Endometrium (tissue), 2 donors: Measurements from ENCODE around the gene TSFM.

Experiments used
- FAIRE-seq: peaks from 2 replicates; lab custom pipeline; 2012; peaks lifted over from hg19 to GRCh38; lab: Jason Lieb, UNC
- donor health status: control.
- donor health status: control.

TSFM gene

DNA sequence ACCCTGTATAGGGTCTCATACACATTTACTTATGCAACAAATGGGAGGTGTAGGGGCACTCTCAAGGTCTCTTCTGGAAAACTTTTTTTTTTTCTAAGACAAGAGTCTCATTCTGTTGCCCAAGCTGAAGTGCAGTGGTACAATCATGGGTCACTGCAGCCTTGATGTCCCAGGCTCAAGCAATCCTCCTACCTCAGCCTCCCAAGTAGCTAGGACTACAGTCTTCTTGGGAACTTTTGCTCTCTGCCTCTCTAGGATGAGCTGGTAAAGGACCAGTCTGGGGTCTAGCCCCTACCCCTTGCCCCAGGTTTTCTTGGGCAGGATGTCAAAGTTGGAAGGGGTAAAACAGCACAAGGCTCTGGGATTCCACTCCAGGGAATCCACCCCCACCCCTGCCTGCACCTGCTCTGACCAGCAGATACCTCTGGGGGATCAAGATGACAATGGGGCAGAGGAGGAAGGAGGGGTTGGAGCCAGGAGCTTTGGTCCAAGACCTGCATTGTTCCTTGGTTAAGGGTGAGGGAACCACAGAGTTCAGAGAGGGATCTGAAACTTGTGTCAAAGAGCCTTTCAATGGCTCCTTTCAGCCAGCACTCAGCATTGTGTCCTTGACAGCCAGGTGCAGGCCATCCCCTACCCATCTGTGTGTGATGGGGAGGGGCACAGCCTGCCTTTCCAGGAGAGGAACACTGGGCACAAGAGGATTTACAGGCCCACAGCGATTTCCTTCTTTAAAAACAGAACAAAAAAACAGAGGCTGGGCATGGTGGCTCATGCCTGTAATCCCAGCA, 51.7 kb downstream of the TSFM start:
- FAIRE-seq: no peak

DNA sequence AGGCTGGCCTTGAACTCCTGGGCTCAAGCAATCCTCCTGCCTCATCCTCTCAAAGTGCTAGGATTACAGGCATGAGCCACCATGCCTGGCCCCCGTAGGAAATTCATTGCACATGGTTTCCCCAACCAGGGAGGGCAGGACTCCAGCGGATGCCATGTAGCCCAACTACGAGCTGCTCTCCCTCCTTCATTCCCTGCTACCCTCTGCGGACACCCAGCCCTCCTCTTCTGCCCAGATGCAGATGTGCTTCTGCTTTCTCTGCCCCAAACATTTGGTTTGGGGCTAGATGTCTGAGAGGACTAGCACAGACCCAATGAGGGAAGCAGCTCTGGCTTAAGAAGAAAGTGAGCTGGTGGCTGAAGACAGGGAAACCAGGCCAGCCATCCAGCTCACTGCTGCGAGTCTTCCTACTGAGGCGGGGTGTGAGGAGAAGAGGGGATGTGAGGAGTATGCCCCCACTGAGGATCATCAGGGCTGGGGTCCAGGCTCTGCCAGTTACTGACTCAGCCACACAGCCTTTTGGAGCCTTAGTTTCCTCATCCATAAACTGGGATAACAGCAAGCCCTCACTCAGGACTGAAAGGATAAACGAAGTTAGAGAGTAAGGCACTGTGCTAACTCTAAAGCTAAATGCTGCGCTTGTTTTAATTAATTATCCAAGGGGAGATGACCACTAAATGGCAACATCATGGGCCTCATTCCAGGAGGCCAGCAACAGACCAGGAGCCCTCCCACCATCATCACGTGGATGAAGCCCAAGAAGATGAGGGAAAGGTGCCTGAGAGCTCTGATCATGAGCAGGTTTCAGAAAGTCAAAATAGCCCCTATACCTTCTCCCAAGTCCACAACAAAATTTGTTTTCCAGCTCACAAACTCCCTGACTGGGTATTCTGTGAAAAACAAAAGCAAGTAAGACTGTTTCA, 53.0 kb downstream of the TSFM start:
- FAIRE-seq: no peak

DNA sequence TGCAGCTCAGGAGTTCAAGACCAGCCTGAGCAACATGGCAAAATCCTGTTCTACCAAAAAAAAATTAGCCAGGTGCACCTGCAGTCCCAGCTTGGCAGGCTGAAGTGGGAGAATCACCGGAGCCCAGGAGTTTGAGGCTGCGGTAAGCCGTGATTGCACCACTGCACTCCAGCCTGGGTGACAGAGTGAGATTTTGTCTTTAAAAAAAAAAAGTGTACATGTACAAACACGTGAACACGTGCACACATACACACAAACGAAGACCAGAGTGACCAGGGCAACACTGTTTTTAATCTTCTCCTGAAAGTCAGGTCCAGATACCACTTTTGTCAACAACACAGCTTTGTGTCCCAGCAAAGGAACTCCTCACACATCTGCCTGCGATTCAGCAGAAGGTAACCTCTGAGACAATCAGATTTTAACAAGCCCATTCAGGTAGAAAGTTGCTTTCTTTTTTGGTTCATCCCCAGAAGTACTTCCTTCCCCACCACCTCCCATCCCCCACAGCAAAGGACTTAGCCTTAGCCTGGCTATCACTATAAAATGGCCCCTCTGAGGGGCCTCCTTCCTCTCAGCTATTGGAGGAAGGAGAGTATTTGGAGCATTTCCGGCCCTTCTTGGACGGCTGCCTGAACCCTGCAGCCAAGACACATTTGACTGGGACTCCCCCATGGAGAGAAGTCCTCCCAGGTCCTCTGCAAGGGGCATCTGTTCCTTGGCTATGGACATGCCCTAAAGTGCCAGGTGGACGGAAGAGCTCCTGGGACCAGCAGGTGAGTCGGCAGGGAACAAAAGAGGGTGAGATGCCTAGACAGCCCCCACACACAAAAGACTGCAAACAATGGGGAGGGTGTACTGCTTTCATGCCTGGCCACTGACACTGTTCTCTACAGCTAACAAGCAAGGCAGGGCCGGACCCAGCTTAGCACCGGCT, 54.1 kb downstream of the TSFM start:
- no peak for FAIRE-seq

DNA sequence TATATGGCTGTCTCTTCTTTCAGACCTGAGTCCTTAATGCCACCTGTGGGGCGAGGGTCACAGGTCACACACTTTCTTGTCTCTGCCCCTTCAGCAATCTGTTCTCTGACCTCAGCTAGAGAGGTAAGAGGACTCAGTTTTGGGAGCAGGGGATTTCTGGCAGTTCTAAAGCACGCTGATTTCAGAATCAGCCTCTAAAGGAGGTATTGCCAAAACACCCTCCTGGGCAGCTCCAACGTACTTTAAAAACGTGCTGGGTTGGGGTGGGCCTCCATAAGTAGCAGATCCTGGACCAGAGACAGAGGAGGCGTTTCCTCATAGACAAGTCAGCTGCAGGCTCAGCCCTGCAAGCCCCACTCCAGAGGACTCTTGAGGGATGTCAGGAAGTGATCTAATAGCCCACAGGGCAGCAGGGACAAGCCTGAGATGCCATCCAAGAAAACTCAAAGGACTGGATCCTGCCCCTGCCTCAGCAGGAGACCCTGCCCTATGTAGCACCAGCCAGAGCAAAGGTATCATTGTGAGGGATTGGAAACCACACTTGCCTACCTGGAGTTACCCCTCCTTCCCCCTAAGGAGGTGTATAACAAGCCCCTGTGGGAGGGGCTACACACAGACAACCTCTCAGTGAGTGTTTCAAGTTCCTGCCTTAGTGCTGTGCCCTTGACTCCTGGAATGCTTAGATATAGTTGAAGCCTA, 55.4 kb downstream of the TSFM start:
- no peak for FAIRE-seq

DNA sequence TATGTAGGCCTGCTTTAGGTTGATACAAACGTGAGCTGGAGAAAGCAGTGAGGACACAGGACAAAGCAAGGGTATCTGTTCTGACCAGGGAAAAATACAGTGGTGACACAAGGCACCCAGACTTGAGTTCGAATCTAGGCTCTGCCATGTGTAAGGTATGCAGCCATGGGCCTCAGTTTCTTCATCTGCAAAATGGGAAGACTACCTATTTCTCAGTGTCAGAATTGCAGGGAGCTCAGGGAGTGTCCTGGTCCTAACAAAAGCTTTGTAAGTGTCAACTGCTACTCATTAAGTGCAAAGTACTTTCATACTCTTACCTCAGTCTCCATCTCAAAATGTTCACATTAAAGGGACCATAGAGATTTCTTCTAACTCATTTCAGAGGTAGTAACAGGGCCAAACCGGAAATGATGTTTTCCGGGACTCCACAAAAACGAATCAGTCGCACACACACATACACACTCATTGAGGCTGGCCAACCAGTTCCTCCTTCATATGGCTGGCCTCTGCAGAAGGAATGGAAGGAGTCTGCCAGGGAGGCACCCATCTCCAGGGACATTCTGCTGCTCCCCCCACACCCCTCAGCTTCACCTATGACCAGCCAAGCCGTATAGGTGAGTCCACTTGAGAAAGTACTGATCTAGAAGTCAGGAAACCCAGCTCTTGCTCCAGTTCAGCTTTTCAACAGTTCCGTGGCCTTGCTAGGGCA, 56.2 kb downstream of the TSFM start:
- no peak for FAIRE-seq

DNA sequence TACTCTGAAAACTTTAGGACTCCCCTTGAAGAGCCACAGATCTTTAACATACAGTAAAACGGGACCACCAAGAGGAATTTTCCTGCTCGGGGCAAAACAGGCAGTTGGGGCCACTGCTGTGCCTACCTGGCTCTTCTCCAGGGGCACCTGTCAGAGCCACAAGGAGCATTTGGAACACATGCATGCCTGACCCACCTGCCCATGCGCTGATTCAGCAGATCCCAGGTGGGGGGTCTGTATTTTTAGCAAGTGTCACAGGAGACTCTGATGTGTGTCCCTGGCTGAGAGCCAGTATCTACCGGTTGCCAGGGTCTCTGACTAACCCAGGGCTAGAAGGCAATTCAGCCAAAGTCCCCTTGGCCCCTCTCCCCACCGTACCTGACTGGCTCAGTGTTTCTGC, 57.4 kb downstream of the TSFM start:
- no peak for FAIRE-seq

DNA sequence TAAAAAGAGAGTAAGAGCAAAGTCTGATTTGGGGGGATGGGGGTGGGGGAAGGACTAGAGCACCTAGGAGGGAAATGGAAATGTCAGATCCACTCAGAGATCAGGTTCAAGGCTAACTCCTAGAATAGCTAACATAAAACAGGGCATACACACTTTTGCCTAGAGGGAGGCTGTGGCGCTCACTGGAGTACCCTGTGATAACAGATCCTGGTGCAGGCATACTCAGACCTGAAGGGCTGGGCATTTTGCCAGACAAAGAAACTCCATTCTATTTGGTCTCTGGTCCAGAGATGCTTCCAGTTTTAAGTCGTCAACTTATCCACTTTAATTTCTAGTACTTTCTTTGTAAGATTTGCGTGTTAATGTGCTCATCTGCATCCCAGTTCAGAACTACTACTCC, 58.1 kb downstream of the TSFM start:
- no peak for FAIRE-seq

DNA sequence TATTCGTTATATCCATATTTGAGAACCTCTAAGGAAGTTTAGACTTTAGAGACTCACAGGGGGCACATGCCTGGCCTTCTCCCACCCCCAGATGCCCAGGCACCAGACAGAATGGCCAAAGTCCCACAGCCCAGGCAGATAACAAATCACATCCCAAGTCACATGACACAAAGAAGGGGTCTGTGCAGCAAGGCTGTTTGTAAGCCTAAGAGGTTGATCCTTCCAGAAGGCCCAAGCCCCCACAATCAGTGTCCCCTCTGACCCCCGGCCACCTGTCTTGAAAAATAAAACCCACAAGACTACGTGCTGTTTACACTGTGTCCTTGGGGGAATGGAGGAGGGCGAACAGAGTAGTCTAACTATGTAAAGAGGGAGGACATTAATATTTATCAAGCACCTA, 58.9 kb downstream of the TSFM start:
- no peak for FAIRE-seq

DNA sequence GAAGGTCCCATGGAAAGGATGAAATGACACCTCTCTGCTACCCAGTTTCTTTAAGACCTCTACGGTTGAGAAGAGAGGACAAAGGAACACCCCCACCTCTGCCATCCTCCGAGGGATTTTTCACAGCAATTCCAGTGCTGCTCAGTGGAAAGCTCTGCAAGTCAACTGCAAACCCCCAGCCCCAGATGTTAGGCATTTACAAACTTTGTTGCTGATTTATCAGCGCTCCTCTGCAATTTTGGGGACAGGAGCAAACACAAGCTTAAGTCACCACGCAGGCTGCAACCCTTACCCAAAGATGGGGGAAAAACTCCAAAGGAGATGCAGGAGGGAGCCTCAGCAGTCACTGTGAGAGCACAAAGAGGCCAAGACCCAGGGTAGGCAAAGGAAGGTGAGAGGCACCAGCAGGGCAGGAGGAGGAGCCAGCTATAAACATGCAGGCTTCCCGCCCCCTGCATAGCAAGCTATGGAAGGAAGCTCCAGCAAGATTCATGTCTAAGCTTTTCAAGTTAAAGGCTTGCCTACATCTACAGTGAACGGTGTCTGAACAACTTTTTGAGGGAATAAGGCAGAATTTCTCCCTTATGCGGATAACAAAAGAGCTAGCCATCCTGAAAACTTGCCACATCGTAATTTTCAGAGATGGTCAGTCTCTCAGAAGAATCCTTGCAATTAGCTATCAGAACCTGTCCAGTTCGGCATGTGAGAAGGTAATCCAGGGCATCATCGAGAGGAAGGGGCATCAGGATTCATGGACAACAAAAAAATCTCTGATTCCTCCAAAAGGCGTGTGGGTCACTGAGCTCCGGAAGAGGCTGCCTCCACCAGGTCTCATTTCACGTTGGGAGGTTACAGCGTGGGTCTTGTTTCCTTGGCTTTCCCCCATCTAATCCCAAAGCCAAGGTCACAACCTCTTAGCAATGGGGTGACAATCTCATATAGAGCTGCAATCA, 60.0 kb downstream of the TSFM start:
- no peak for FAIRE-seq

DNA sequence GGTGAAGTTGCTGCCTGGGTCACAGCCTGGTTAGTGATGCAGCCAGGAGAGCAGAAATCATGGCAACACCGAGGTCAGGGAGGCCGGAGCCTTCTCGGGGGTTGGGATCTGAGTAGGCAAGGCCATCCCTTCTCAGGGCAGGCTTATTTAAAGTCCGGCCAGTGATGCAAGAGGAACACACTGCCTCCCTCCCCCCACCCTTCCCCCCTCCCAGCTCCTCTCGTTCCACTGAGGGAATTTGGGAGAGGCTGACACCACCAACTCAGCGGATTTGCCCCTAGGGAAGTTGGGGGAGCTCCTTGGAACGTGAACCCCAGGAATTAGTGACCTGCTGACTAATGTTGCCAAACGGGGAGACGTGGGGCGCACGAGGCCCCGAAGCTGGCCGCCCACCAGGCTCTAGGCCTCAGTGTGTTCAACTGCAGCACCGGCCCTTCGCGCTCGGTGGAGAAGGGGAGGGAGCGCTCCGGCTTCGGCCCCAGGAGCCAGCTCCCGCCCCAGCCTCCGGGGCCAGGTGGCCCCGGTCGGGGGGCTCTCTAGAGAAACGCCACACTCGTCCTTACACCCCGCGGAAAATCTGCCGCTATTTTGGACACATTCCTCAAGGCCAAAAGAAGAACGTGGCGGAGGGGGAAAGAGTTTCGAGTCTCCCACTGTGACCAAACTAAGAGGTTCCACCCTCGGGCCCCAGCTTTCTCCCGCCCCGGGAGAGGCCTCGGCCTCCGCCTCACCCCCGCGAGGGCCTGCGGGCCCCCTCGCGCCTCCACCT, 62.3 kb downstream of the TSFM start:
- FAIRE-seq: no peak

DNA sequence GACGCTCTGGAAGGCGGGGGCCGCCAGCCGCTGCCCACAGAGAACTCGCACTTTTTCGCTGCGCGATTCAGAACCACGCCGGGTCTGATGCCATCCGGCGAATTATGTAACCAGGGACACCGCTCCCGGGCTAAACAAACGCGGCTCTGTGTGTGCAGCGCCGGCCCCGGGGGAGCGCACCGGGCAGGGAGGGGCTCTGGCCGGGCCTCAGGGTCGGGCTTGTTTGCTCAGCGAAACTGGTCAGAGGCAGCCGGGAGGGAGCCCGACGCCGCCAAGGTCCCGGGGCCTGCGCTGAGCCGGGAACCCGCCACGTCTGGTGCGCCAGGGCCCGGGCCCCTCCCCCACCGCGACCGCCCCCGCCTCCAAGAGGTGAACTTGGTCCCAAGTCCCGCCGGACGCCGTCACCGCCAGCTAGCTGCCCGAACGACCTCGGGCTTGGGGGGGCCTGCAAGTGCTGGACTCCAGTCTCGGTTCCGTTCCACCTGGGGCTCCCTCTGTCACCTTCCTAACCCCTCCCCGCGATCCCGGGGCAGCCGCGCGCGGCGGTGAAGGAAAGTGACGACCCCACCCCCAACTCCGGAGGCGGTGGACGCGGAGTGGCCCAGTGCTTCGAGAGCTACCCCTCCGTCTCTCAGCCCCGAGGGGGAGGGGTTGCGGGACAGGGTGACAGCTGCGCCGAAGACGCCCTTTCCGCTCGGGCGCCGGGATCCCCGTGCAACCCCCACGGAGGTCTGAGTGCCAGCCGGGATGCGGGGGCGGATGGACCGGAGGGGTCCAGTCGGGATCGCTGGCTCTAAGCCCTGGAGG, 63.1 kb downstream of the TSFM start:
- no peak for FAIRE-seq

DNA sequence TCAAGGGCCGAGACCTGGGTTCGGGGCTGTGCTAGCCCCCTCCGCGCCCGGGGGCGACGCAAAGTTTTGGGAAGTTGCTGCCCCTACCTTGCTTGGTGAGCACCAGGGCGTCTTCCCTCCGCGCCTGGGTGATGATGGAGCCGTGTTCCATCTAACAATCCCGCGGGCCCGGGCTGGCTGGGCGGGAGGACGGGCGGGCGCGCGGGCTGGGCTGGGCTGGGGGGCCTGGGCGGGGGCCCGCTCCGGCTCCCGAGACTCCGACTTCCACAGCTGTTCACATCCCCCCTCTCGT, 63.6 kb downstream of the TSFM start:
- no peak for FAIRE-seq

DNA sequence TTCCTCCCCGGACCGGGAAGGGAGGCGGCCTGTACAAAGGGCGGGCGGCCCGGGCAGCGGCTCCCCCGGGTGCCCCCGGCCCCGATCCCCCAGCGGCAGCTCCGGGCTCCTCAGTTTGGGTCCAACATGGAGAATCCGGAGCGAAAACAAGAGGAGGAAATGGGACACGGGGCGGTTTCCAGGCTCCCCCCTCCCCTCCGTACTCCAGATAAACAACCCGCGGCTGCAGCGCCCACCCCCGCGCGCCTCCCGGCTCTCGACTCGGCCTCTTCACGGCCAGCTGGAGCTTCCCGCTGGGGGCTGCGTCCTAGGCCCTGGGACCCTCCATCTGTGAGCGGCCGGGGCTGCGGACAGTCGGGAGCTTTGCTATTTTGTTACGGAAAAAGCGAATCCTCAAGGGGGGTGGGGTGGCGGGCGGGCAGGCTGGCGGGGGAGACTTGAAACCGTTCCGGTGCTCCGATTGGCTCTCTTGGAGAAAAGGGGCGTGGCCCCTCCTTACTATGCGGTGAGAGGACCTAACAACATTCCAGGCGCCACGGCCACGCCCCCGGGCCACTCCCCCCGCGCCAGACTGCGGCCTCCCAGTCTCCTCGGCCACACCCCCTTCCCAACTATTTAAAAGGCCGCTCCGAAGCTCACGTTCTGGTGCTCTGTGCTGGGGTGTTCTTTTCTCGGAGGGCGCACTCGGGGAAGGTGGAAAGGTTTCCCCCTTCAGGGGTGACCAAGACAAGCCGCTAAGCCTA, 64.2 kb downstream of the TSFM start, which contains the start of gene CTDSP2:
Gene CTDSP2, minus strand, starts transcription at position 153 of the 743 bp plus-strand sequence. CDS start 294 bp downstream, outside the sequence.
- peak; percentile 45 for FAIRE-seq
